ENCODE data around the gene DENND6A.

DENND6A gene

DNA sequence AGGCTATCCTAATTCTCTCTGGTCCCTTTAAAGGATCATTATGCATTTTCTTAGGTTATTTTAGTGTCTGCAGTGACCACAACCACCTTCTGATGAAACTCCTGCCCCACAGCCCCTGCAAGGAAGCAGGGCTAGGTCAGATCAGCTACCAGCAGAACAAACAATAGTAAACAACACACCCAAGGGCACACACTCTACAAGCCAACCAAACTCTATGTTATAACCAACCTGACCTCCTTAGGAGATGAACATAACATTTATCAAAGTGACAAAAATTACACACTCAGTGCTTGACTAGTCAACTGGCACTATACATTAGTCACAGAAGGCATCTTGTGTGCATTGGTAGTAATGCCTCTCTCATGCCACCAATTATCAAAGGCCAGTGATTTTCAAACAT, 17.3 kb downstream of the DENND6A start:
- TF ChIP-seq, protein P1, sequence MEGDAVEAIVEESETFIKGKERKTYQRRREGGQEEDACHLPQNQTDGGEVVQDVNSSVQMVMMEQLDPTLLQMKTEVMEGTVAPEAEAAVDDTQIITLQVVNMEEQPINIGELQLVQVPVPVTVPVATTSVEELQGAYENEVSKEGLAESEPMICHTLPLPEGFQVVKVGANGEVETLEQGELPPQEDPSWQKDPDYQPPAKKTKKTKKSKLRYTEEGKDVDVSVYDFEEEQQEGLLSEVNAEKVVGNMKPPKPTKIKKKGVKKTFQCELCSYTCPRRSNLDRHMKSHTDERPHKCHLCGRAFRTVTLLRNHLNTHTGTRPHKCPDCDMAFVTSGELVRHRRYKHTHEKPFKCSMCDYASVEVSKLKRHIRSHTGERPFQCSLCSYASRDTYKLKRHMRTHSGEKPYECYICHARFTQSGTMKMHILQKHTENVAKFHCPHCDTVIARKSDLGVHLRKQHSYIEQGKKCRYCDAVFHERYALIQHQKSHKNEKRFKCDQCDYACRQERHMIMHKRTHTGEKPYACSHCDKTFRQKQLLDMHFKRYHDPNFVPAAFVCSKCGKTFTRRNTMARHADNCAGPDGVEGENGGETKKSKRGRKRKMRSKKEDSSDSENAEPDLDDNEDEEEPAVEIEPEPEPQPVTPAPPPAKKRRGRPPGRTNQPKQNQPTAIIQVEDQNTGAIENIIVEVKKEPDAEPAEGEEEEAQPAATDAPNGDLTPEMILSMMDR (IDR thresholded peaks at IDR 0.05): no peak

DNA sequence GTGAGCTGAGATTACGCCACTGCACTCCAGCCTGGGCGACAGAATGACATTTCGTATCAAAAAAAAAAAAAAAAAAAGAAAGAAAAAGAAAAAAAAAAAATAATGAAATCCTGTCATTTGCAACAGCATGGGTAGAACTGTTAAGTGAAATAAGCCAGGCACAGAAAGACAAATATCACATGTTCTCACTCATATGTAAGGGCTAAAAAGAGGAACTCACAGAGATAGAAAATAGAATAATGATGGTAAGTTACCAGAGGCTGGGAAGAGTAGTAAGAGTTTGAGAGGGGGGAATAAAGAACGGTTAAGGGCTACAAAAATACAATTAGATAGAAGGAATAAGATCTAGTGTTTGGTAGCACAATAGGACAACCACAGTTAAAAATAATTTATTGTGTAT, 19.7 kb downstream of the DENND6A start:
- TF ChIP-seq, protein P1 (IDR thresholded peaks at IDR 0.05): no peak

DNA sequence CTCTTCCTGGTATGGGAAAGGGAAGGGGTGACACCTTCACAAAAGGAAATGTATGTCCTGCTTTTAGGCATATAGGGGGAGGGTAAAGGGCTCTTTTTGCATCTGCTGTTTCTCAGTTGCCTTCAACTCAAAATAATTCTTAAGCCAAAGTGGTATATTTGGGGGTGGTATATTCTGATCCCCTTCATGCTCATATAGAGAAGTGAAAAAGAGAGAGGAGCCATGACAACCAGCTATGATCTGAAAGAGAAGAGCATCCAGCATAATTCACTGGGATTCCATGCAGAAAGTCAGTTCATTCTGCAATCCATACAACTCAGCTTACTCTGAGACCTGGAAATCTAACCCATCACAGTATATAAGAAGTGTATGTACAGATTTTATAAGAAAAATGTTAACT, 22.3 kb downstream of the DENND6A start:
- TF ChIP-seq, protein P1 (IDR thresholded peaks at IDR 0.05): no peak

DNA sequence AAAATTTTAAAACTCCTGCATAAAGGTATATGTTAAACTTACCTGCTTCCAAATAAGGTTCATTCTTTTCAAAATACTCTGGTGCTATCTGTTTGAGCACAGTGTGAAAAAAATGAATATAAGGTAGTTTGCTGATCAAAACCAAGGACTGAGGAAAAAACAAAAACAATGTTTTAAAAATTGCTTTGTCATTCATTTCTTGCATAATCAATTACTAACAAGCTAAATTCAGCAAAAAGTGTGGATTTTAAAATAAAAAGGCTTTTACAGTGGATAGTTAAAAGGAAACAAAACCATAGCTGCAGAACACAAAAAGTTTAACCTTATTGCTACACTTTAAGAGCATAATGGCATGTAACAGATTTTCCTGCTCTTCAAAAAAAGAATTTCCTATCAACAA, 31.5 kb downstream of the DENND6A start:
- TF ChIP-seq, protein P1 (IDR thresholded peaks at IDR 0.05): no peak

DNA sequence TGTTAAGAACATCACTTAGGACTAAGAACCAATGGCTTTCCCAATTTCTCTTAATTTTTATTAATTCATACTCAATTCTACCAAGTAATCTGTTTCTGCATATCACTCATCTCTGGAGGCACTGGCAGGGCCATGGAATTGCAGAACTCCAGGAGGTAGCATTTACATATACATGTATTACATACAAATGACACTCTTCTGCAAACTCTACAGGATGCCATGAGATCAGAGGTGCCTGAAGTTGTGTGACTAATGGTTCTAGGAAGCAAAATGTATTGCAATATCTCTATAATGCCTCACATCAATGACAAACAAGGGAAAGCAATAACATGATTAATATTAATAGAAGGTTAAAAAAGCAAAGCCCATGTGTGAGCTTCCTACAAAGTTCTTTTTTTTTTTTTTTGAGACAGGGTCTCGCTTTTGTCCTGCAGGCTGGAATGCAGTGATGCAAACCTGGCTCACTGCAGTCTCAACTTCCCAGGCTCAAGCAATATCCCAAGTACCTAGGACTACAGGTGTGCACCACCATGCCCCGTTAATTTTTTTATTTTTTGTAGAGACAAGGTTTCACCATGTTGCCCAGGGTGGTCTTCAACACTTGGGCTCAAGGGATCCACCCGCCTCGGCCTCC, 33.0 kb downstream of the DENND6A start:
- TF ChIP-seq, protein P1 (IDR thresholded peaks at IDR 0.05): no peak

DNA sequence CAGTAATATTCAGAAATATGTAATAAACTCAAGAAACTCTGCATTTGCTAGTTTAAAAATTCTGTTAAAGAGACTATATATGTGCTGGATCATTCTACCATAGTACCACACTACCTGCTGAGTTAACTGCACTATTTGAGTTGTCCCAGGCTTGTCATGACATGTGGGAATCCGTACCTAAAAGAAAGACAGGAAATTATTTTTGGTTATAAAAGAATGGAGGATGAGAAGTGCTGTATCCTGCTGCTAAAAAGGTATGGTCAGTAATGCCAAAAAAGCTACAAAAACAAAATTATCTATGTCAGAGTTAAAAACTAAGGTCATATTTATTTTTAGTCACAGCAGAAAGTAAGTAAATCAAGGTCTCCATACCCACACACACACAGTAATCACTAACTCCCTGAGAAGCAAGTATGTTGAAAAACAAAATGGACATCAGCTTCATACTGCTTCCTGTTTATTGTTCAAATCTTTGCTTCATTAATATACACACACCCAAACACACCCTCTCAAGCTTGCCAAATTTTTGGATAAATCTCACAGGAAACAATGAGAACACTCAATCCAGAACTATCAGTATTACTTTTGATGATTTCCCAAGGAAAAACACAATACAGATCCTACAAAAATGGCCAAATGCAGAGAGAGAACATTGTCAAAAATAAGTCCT, 33.7 kb downstream of the DENND6A start:
- TF ChIP-seq, protein P1 (IDR thresholded peaks at IDR 0.05): no peak

DNA sequence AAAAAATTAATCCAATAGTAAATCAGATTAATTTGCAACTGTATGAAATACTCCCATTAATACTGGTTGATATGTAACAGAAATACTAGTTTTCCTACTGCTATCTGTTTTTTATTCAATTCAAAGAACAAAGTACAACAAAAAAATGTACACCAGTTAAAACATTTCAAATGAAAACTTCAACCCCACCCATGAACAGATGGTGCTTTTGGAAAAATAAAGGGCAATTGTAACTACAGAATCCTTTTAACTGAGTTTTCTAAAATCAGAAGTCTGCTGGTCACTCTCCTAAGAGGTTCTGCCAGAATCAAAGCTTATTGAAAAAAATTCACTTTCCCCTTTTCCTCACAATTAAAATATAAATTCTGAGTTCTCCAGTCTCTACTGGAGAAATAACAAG, 34.3 kb downstream of the DENND6A start:
- TF ChIP-seq, protein P1 (IDR thresholded peaks at IDR 0.05): no peak
